ENCODE measurements around the gene LILRA2. TPM values are rescaled to one million over a fixed set of nuclear protein-coding genes. Genes with fewer than 3 reads are reported as not detected.
"Not testable (repeated sequence)": the region's sequence is repeated elsewhere in the genome, so short reads cannot be mapped to it uniquely, and the experiment has no call there.

Gene LILRA2
- total and polyA plus RNA-seq, 9 donors = 0.51 to 1.6 (median 0.90) TPM

GRCh38 chr19:54624934-54625730 is 51.5 kb downstream of the LILRA2 start:
- WGBS (ENCODE audit: insufficient coverage) = 73% methylated on average over 8 of the region's 15 CpGs
- not testable (repeated sequence) for DNase-seq; H3K4me1 ChIP-seq (ENCODE audit: control insufficient read depth, insufficient read depth, low read length); H3K36me3 ChIP-seq (ENCODE audit: control insufficient read depth, insufficient read depth, low read length); H3K27me3 ChIP-seq (ENCODE audit: control insufficient read depth, insufficient read depth, low read length); H3K9me3 ChIP-seq (replicated peaks; ENCODE audit: control insufficient read depth, low read depth, low read length); H3K27ac ChIP-seq (ENCODE audit: low read length); H3K4me3 ChIP-seq (ENCODE audit: low read length)

DNA sequence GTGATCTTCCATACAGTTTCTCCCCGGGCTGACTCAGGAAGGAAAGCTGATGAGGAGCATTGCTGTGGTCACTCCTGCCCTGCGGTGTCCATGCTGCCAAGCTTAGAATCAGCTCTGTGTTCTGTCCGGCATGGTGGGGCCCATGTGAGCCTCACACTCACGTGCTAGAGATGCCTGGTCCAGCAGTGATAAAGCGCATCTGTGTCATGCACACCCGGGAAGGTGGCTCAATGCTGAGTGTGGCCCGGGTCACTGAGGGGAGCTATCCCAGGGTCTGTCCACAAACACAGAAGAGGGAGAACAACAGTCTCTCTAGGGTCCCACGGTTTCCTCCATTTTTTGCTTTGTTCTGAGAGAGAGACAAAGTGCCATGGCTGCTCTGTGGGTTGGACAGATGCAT is 53.2 kb downstream of the LILRA2 start:
- peaks cover 9% of the 10 kb centered on the region for H3K9me3 ChIP-seq (replicated peaks; ENCODE audit: control insufficient read depth, low read depth, low read length)
- DNase-seq = no peak
- no peaks in the 10 kb centered on the region for H3K27me3 ChIP-seq (ENCODE audit: control insufficient read depth, insufficient read depth, low read length)
- no peak overlapping the region for H3K4me3 ChIP-seq (ENCODE audit: low read length)
- no peak overlapping the region for H3K27ac ChIP-seq (ENCODE audit: low read length)
- no peaks in the 10 kb centered on the region for H3K36me3 ChIP-seq (ENCODE audit: control insufficient read depth, insufficient read depth, low read length)
- H3K4me1 ChIP-seq (ENCODE audit: control insufficient read depth, insufficient read depth, low read length) = no peaks in the 10 kb centered on the region
- WGBS (ENCODE audit: insufficient coverage) = 80% methylated on average over 7 of the region's 8 CpGs

- not testable (repeated sequence) for H3K36me3 ChIP-seq (ENCODE audit: control insufficient read depth, insufficient read depth, low read length); DNase-seq; H3K27ac ChIP-seq (ENCODE audit: low read length); H3K9me3 ChIP-seq (replicated peaks; ENCODE audit: control insufficient read depth, low read depth, low read length); H3K4me1 ChIP-seq (ENCODE audit: control insufficient read depth, insufficient read depth, low read length); H3K4me3 ChIP-seq (ENCODE audit: low read length); H3K27me3 ChIP-seq (ENCODE audit: control insufficient read depth, insufficient read depth, low read length)
- 93% methylated on average over 3 of the region's 4 CpGs for WGBS (ENCODE audit: insufficient coverage)
These were observed 54.3 kb downstream of the LILRA2 start for GRCh38 chr19:54627912-54628311.

- H3K27me3 ChIP-seq (ENCODE audit: control insufficient read depth, insufficient read depth, low read length); H3K4me3 ChIP-seq (ENCODE audit: low read length); H3K36me3 ChIP-seq (ENCODE audit: control insufficient read depth, insufficient read depth, low read length); H3K4me1 ChIP-seq (ENCODE audit: control insufficient read depth, insufficient read depth, low read length); H3K27ac ChIP-seq (ENCODE audit: low read length); H3K9me3 ChIP-seq (replicated peaks; ENCODE audit: control insufficient read depth, low read depth, low read length): not testable (repeated sequence)
- WGBS (ENCODE audit: insufficient coverage) = 66% methylated on average over 7 of the region's 9 CpGs
- peak; percentile 20 for DNase-seq
These were observed 56.7 kb downstream of the LILRA2 start, which contains the start of gene LILRB1 for GRCh38 chr19:54630262-54630661. LILRB1 (plus strand) TSS chr19:54630484; CDS start chr19:54631074, 590 bp downstream.

GRCh38 chr19:54630782-54631181 is 57.2 kb downstream of the LILRA2 start:
- DNase-seq = no peak
- Histone ChIP-seq H3K36me3 (ENCODE audit: control insufficient read depth, insufficient read depth, low read length) (no peaks in the 10 kb centered on the region), H3K4me1 (ENCODE audit: control insufficient read depth, insufficient read depth, low read length) (no peaks in the 10 kb centered on the region), H3K27ac (ENCODE audit: low read length) (no peak overlapping the region), H3K4me3 (ENCODE audit: low read length) (no peak overlapping the region), H3K27me3 (ENCODE audit: control insufficient read depth, insufficient read depth, low read length) (no peaks in the 10 kb centered on the region), H3K9me3 (replicated peaks; ENCODE audit: control insufficient read depth, low read depth, low read length) (peaks cover 9% of the 10 kb centered on the region)
- WGBS (ENCODE audit: insufficient coverage) = 0% methylated on average over 1 of the region's 6 CpGs

- not testable (repeated sequence) for H3K4me3 ChIP-seq (ENCODE audit: low read length); H3K36me3 ChIP-seq (ENCODE audit: control insufficient read depth, insufficient read depth, low read length); H3K9me3 ChIP-seq (replicated peaks; ENCODE audit: control insufficient read depth, low read depth, low read length); H3K27ac ChIP-seq (ENCODE audit: low read length); H3K27me3 ChIP-seq (ENCODE audit: control insufficient read depth, insufficient read depth, low read length); DNase-seq; H3K4me1 ChIP-seq (ENCODE audit: control insufficient read depth, insufficient read depth, low read length)
- WGBS (ENCODE audit: insufficient coverage) = 72% methylated on average over 14 of the region's 23 CpGs
These were observed 58.1 kb downstream of the LILRA2 start for GRCh38 chr19:54631489-54632337.

DNA sequence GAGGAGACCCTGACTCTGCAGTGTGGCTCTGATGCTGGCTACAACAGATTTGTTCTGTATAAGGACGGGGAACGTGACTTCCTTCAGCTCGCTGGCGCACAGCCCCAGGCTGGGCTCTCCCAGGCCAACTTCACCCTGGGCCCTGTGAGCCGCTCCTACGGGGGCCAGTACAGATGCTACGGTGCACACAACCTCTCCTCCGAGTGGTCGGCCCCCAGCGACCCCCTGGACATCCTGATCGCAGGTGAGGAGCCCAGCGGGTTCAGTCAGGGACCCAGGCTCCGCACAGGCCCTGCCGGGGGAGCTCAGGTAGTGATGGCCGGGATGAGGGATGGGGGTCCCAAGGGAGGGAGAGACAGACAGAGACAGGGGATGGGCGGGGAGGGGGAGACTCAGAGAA is 58.9 kb downstream of the LILRA2 start:
- not testable (repeated sequence) for H3K4me3 ChIP-seq (ENCODE audit: low read length); H3K9me3 ChIP-seq (replicated peaks; ENCODE audit: control insufficient read depth, low read depth, low read length); H3K4me1 ChIP-seq (ENCODE audit: control insufficient read depth, insufficient read depth, low read length); H3K27me3 ChIP-seq (ENCODE audit: control insufficient read depth, insufficient read depth, low read length); H3K27ac ChIP-seq (ENCODE audit: low read length); H3K36me3 ChIP-seq (ENCODE audit: control insufficient read depth, insufficient read depth, low read length); DNase-seq
- WGBS (ENCODE audit: insufficient coverage) = 83% methylated on average over 16 of the region's 16 CpGs

- H3K4me1 ChIP-seq (ENCODE audit: control insufficient read depth, insufficient read depth, low read length) = no peaks in the 10 kb centered on the region
- WGBS (ENCODE audit: insufficient coverage) = no CpG with 5 or more reads among the region's 7 CpGs
- peaks cover 3% of the 10 kb centered on the region for H3K9me3 ChIP-seq (replicated peaks; ENCODE audit: control insufficient read depth, low read depth, low read length)
- H3K4me3 ChIP-seq (ENCODE audit: low read length) = no peak overlapping the region
- no peaks in the 10 kb centered on the region for H3K36me3 ChIP-seq (ENCODE audit: control insufficient read depth, insufficient read depth, low read length)
- no peak overlapping the region for H3K27ac ChIP-seq (ENCODE audit: low read length)
- no peak for DNase-seq
- no peaks in the 10 kb centered on the region for H3K27me3 ChIP-seq (ENCODE audit: control insufficient read depth, insufficient read depth, low read length)
These were observed 59.8 kb downstream of the LILRA2 start for GRCh38 chr19:54633401-54633800.

GRCh38 chr19:54636081-54636480 is 62.5 kb downstream of the LILRA2 start:
- H3K4me1 ChIP-seq (ENCODE audit: control insufficient read depth, insufficient read depth, low read length); H3K9me3 ChIP-seq (replicated peaks; ENCODE audit: control insufficient read depth, low read depth, low read length); H3K27ac ChIP-seq (ENCODE audit: low read length); H3K27me3 ChIP-seq (ENCODE audit: control insufficient read depth, insufficient read depth, low read length); H3K36me3 ChIP-seq (ENCODE audit: control insufficient read depth, insufficient read depth, low read length); H3K4me3 ChIP-seq (ENCODE audit: low read length); DNase-seq: not testable (repeated sequence)
- WGBS (ENCODE audit: insufficient coverage) = 12% methylated on average over 6 of the region's 12 CpGs

DNA sequence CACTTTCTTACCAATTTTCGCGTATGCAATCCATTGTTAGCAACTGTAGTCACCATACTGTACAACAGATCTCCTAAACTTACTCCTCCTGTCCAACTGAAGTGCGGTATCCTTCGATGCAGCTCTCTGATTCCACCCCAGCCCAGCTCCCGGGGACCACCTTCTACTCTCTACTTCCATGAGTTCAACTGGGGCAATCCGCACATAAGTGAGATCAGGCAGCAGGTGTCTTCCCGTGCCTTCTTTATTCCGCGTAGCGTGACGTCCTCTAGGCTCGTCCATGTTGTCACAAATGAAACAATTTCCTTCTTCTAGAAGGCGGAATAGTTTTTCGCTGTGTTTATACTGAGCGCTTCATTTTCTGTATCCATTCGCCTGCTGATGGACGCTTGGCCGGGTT is 65.1 kb downstream of the LILRA2 start:
- WGBS (ENCODE audit: insufficient coverage) = 83% methylated on average over 13 of the region's 18 CpGs
- Histone ChIP-seq H3K9me3 (replicated peaks; ENCODE audit: control insufficient read depth, low read depth, low read length) (no peaks in the 10 kb centered on the region), H3K4me3 (ENCODE audit: low read length) (no peak overlapping the region), H3K4me1 (ENCODE audit: control insufficient read depth, insufficient read depth, low read length) (no peaks in the 10 kb centered on the region), H3K36me3 (ENCODE audit: control insufficient read depth, insufficient read depth, low read length) (no peaks in the 10 kb centered on the region), H3K27ac (ENCODE audit: low read length) (no peak overlapping the region), H3K27me3 (ENCODE audit: control insufficient read depth, insufficient read depth, low read length) (no peaks in the 10 kb centered on the region)
- DNase-seq = no peak

Data from muscle of leg (tissue), 11 donors.